HepG2 (cell line): ENCODE data around the gene IRGQ. TPM values are rescaled to one million over a fixed set of nuclear protein-coding genes. Genes with fewer than 3 reads are reported as not detected.
A peak's percentile ranks its signal among the peaks of the same experiment; 100 is the strongest.

Experiments
- ATF1 ChIP-seq: IDR thresholded peaks from 2 replicates; pipeline ENCODE4 v1.6.1; 2016; ENCODE audit warnings: mild to moderate bottlenecking, control low read depth
- ATF7-NPFF ChIP-seq: sonication (generic); formaldehyde crosslinking; IDR thresholded peaks from 2 replicates; pipeline ENCODE4 v1.8.1; 2023; ENCODE audit warnings: mild to moderate bottlenecking, low read depth, missing genetic modification reagents, moderate library complexity
- CHD4 ChIP-seq: fragments of 200-600 bp; sonication (generic); IDR thresholded peaks from 2 replicates; pipeline ENCODE4 v1.7.0; 2017; ENCODE audit warnings: mild to moderate bottlenecking, low read length, borderline replicate concordance
- FOXP4 ChIP-seq: sonication (generic); formaldehyde crosslinking; IDR thresholded peaks from 2 replicates; pipeline ENCODE4 v1.4.0; 2020; ENCODE audit warnings: missing genetic modification reagents
- MEIS1 ChIP-seq: sonication (generic); formaldehyde crosslinking; IDR thresholded peaks from 2 replicates; pipeline ENCODE4 v1.9.0; 2021; ENCODE audit warnings: mild to moderate bottlenecking, missing genetic modification reagents, moderate library complexity, borderline replicate concordance
- MTA1 ChIP-seq: sonication (generic); formaldehyde crosslinking; IDR thresholded peaks from 2 replicates; pipeline ENCODE4 v1.4.0; 2020; ENCODE audit warnings: missing genetic modification reagents, mild to moderate bottlenecking, borderline replicate concordance
- NFE2L1 ChIP-seq: sonication (generic); formaldehyde crosslinking; IDR thresholded peaks from 2 replicates; pipeline ENCODE4 v1.4.0; 2020; ENCODE audit warnings: missing genetic modification reagents, mild to moderate bottlenecking, borderline replicate concordance
- NFKBIZ ChIP-seq: IDR thresholded peaks from 2 replicates; pipeline ENCODE4 v1.6.1; 2018; ENCODE audit warnings: missing genetic modification reagents, missing compliant biosample characterization
- RERE ChIP-seq: IDR thresholded peaks from 2 replicates; pipeline ENCODE4 v1.6.1; 2016; ENCODE audit warnings: low read depth, missing genetic modification reagents, missing compliant biosample characterization
- SP4 ChIP-seq: sonication (generic); formaldehyde crosslinking; IDR thresholded peaks from 2 replicates; pipeline ENCODE4 v1.8.1; 2023; ENCODE audit warnings: mild to moderate bottlenecking, missing genetic modification reagents
- SRF ChIP-seq: IDR thresholded peaks from 2 replicates; pipeline ENCODE4 v1.6.1; 2011; ENCODE audit warnings: mild to moderate bottlenecking, low read depth, low read length, moderate library complexity
- TAF15 ChIP-seq: fragments of 200-400 bp; formaldehyde crosslinking; IDR thresholded peaks from one replicate; pipeline ENCODE4 v1.6.1; 2018; ENCODE audit warnings: mild to moderate bottlenecking, low read depth, low read length; ENCODE audit not compliant: poor library complexity, severe bottlenecking
- ZBTB33 ChIP-seq: sonication (generic); formaldehyde crosslinking; IDR thresholded peaks from 2 replicates; pipeline ENCODE4 v1.4.0; 2020; ENCODE audit warnings: missing genetic modification reagents
- ZNF235 ChIP-seq: sonication (generic); formaldehyde crosslinking; IDR thresholded peaks from 2 replicates; pipeline ENCODE4 v1.8.1; 2023; ENCODE audit warnings: mild to moderate bottlenecking, missing genetic modification reagents, borderline replicate concordance
- ZNF451 ChIP-seq: sonication (generic); formaldehyde crosslinking; IDR thresholded peaks from 2 replicates; pipeline ENCODE4 v1.5.0; 2020; ENCODE audit warnings: mild to moderate bottlenecking, missing genetic modification reagents
- ZNF737 ChIP-seq: sonication (generic); formaldehyde crosslinking; IDR thresholded peaks from 2 replicates; pipeline ENCODE4 v1.5.0; 2020; ENCODE audit warnings: missing genetic modification reagents, mild to moderate bottlenecking, borderline replicate concordance
- polyA plus RNA-seq, 8 experiments: library from polyadenylated mRNA; depleted of rRNA in 3 of 8; stranded (reverse) in 7 of 8; unstranded in 1 of 8; fragments of >200 nt; fragmentation: Illumina TruSeq in 4 of 8; extraction: Trizol in 4 of 8; gene quantifications; 2 replicates each; pipeline versions ENCODE4 v1.2.1 to v1.2.3, GENCODE V29; 2011 to 2016; ENCODE audit warnings: low read depth in 4 of 8, missing spikeins in 1 of 8, mixed read lengths in 1 of 8; ENCODE audit not compliant: insufficient read depth in 1 of 8
- total RNA-seq, 5 experiments: library from RNA; depleted of rRNA; stranded (reverse); fragments of >200 nt; fragmentation: Illumina TruSeq; extraction: Trizol; gene quantifications; 2 replicates each; pipeline ENCODE4 v1.2.3, GENCODE V29; 2016; ENCODE audit warnings: low read depth in 1 of 5
- TF ChIP-seq, protein P1 (sequence below): IDR thresholded peaks from 2 replicates; pipeline ENCODE4 v1.6.1; 2016; ENCODE audit warnings: low read depth, borderline replicate concordance
- TF ChIP-seq, protein P2 (sequence below): sonication (generic); formaldehyde crosslinking; IDR thresholded peaks from 2 replicates; pipeline ENCODE4 v1.4.0; 2020; ENCODE audit warnings: mild to moderate bottlenecking, low read depth, missing genetic modification reagents

The IRGQ gene
- total and polyA plus RNA-seq, 2 of the 13 experiments (the other 11 are each of a cell fraction or from before 2014, with no cell fraction given): 11.6 to 12.4 TPM

GRCh38 chr19:43619262-43620060 lies 23.5 kb upstream of the IRGQ start, which contains the start of gene ZNF428 (continued):
- no peak for TF ChIP-seq RERE (CRISPR knock-in tag)
- peak; percentile 83 for TF ChIP-seq NFE2L1
- no peak for TF ChIP-seq SRF
- TF ChIP-seq SP4 (CRISPR knock-in tag): no peak
- TF ChIP-seq ZBTB33 (CRISPR knock-in tag): no peak
- TF ChIP-seq CHD4: no peak
- TF ChIP-seq, protein P1, sequence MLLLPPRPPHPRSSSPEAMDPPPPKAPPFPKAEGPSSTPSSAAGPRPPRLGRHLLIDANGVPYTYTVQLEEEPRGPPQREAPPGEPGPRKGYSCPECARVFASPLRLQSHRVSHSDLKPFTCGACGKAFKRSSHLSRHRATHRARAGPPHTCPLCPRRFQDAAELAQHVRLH (CRISPR knock-in tag): 0 out of 2 replicates have a peak, but pooled peaks have one; percentile 19
- TF ChIP-seq MEIS1 (CRISPR knock-in tag): peak; percentile 83
- peak; percentile 96; the same call in 1 of the 2 replicates for TF ChIP-seq MTA1 (CRISPR knock-in tag)
- TF ChIP-seq ATF7-NPFF (CRISPR knock-in tag): peak; percentile 77
- no peak; the same call in 1 of the 2 replicates for TF ChIP-seq ZNF235 (CRISPR knock-in tag)
- no peak for TF ChIP-seq TAF15
- peak; percentile 74; the same call in 1 of the 2 replicates for TF ChIP-seq NFKBIZ (CRISPR knock-in tag)
- peak; percentile 86 for TF ChIP-seq ZNF451 (CRISPR knock-in tag)
- no peak for TF ChIP-seq ZNF737 (CRISPR knock-in tag)
- TF ChIP-seq FOXP4: peak; percentile 16; the same call in 1 of the 2 replicates
- TF ChIP-seq, protein P2, sequence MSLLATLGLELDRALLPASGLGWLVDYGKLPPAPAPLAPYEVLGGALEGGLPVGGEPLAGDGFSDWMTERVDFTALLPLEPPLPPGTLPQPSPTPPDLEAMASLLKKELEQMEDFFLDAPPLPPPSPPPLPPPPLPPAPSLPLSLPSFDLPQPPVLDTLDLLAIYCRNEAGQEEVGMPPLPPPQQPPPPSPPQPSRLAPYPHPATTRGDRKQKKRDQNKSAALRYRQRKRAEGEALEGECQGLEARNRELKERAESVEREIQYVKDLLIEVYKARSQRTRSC: 0 out of 2 replicates have a peak, but pooled peaks have one; percentile 33
- TF ChIP-seq ATF1 (CRISPR knock-in tag): no peak
